ENCODE data around the gene COQ10A. TPM values are rescaled to one million over a fixed set of nuclear protein-coding genes. Genes with fewer than 3 reads are reported as not detected.

Gene COQ10A
- total and polyA plus RNA-seq, 3 donors from 2014 or later, result 10.6 to 26.9 (median 24.2) TPM

- no peaks in the 10 kb centered on the region for H3K27me3 ChIP-seq
- TF ChIP-seq CTCF (IDR thresholded peaks at IDR 0.05), result no peak
- TF ChIP-seq POLR2A (IDR thresholded peaks at IDR 0.05), result no peak
- H3K4me3 ChIP-seq, result no peak overlapping the region
- 70 to 71% methylated on average over 16 of the region's 16 CpGs for WGBS, 2 donors
- H3K36me3 ChIP-seq (ENCODE audit: low read depth, missing control alignments), result no peaks in the 10 kb centered on the region
- no peak for DNase-seq
- intact Hi-C loops (cut with DNase I; ENCODE audit: low total_unique reads), result no loop called here
- no peaks in the 10 kb centered on the region for H3K4me1 ChIP-seq
- H3K27ac ChIP-seq, result no peak overlapping the region
- H3K9me3 ChIP-seq, result no peaks in the 10 kb centered on the region
Measured at GRCh38 chr12:56234746-56235436, 31.9 kb upstream of the COQ10A start.

- no peak for DNase-seq
- Histone ChIP-seq H3K9me3 (no peaks in the 10 kb centered on the region), H3K27me3 (no peaks in the 10 kb centered on the region), H3K4me1 (no peaks in the 10 kb centered on the region), H3K4me3 (no peak overlapping the region), H3K36me3 (ENCODE audit: low read depth, missing control alignments) (no peaks in the 10 kb centered on the region), H3K27ac (no peak overlapping the region)
- WGBS, 2 donors, result 92 to 98% methylated on average over 6 of the region's 6 CpGs
- intact Hi-C loops (cut with DNase I; ENCODE audit: low total_unique reads), result no loop called here
- TF ChIP-seq CTCF (IDR thresholded peaks at IDR 0.05) (no peak), POLR2A (IDR thresholded peaks at IDR 0.05) (no peak)
Measured at GRCh38 chr12:56236091-56236490, 30.7 kb upstream of the COQ10A start.

- DNase-seq, result no peak
- intact Hi-C loops (cut with DNase I; ENCODE audit: low total_unique reads), result no loop called here
- no peak for TF ChIP-seq POLR2A (IDR thresholded peaks at IDR 0.05)
- TF ChIP-seq CTCF (IDR thresholded peaks at IDR 0.05), result no peak
- Histone ChIP-seq H3K4me1 (no peaks in the 10 kb centered on the region), H3K27me3 (no peaks in the 10 kb centered on the region), H3K36me3 (ENCODE audit: low read depth, missing control alignments) (no peaks in the 10 kb centered on the region), H3K27ac (no peak overlapping the region), H3K4me3 (no peak overlapping the region), H3K9me3 (no peaks in the 10 kb centered on the region)
- WGBS, 2 donors, result 65 to 78% methylated on average over 2 to 5 of the region's 5 CpGs
Measured at GRCh38 chr12:56236985-56237384, 29.8 kb upstream of the COQ10A start.

GRCh38 chr12:56237552-56237951 lies 29.2 kb upstream of the COQ10A start:
- no peaks in the 10 kb centered on the region for H3K4me1 ChIP-seq
- H3K36me3 ChIP-seq (ENCODE audit: low read depth, missing control alignments), result no peaks in the 10 kb centered on the region
- TF ChIP-seq POLR2A (IDR thresholded peaks at IDR 0.05) (no peak), CTCF (IDR thresholded peaks at IDR 0.05) (no peak)
- intact Hi-C loops (cut with DNase I; ENCODE audit: low total_unique reads), result no loop called here
- H3K9me3 ChIP-seq, result no peaks in the 10 kb centered on the region
- no peak for DNase-seq
- no peak overlapping the region for H3K4me3 ChIP-seq
- 73 to 80% methylated on average over 10 to 11 of the region's 11 CpGs for WGBS, 2 donors
- no peaks in the 10 kb centered on the region for H3K27me3 ChIP-seq
- no peak overlapping the region for H3K27ac ChIP-seq

Measured in testis (tissue), 3 donors.